RWPE2 (cell line): ENCODE measurements around the gene GAS7.

ENCODE experiments used
- ATAC-seq: fragments of 200-7000 bp; cut with Tn5 transposase; 3 replicates; pipeline ENCODE4 v1.9.1; 2021; ENCODE audit warnings: low read depth
- DNase-seq: peaks from one replicate; pipeline ENCODE4 v3.0.0-alpha.2; 2020; ENCODE audit warnings: low spot score
- H3K27ac ChIP-seq: fragments of 450-650 bp; 2 replicates; pipeline ENCODE4 v1.5.1; 2017; ENCODE audit warnings: mild to moderate bottlenecking; ENCODE audit not compliant: poor library complexity, severe bottlenecking
- H3K27me3 ChIP-seq: fragments of 250-450 bp; sonication (Bioruptor Pico); 2 replicates; pipeline ENCODE4 v1.5.1; 2021; ENCODE audit warnings: mild to moderate bottlenecking, moderate library complexity; ENCODE audit not compliant: insufficient read depth, poor library complexity, severe bottlenecking
- H3K36me3 ChIP-seq: fragments of 250-450 bp; sonication (Bioruptor Pico); 2 replicates; pipeline ENCODE4 v1.5.1; 2020; ENCODE audit warnings: low read depth, mild to moderate bottlenecking, moderate library complexity
- H3K4me1 ChIP-seq: fragments of 250-450 bp; sonication (Bioruptor Pico); 2 replicates; pipeline ENCODE4 v1.5.1; 2021; ENCODE audit warnings: mild to moderate bottlenecking, moderate library complexity; ENCODE audit not compliant: insufficient read depth, poor library complexity, severe bottlenecking
- H3K4me3 ChIP-seq: fragments of 250-450 bp; sonication (Bioruptor Pico); 2 replicates; pipeline ENCODE4 v1.5.1; 2021; ENCODE audit warnings: mild to moderate bottlenecking, moderate library complexity; ENCODE audit not compliant: severe bottlenecking
- H3K9me3 ChIP-seq: fragments of 250-450 bp; sonication (Bioruptor Pico); 2 replicates; pipeline ENCODE4 v1.5.1; 2021; ENCODE audit warnings: mild to moderate bottlenecking, moderate library complexity; ENCODE audit not compliant: severe bottlenecking
- CTCF ChIP-seq: fragments of 450-650 bp; IDR thresholded peaks from one replicate; pipeline ENCODE4 v1.5.1; 2017; ENCODE audit warnings: mild to moderate bottlenecking, moderate library complexity; ENCODE audit not compliant: poor library complexity, severe bottlenecking

The GAS7 gene

GRCh38 chr17:10032118-10032852 lies 166.1 kb downstream of the GAS7 start:
- DNase-seq (no peak), ATAC-seq (no peak)
- H3K36me3 ChIP-seq = no peaks in the 10 kb centered on the region
- H3K9me3 ChIP-seq = no peaks in the 10 kb centered on the region
- no peak for TF ChIP-seq CTCF
- no peak overlapping the region for H3K27ac ChIP-seq
- no peaks in the 10 kb centered on the region for H3K4me1 ChIP-seq
- no peak overlapping the region for H3K4me3 ChIP-seq
- no peaks in the 10 kb centered on the region for H3K27me3 ChIP-seq

- DNase-seq (no peak), ATAC-seq (no peak)
- Histone ChIP-seq H3K4me3 (no peak overlapping the region), H3K4me1 (no peaks in the 10 kb centered on the region), H3K27ac (no peak overlapping the region), H3K9me3 (no peaks in the 10 kb centered on the region), H3K27me3 (no peaks in the 10 kb centered on the region), H3K36me3 (no peaks in the 10 kb centered on the region)
- TF ChIP-seq CTCF = no peak
Measured at GRCh38 chr17:10031606-10032005, 166.8 kb downstream of the GAS7 start.

- Histone ChIP-seq H3K4me1 (no peaks in the 10 kb centered on the region), H3K27me3 (no peaks in the 10 kb centered on the region), H3K36me3 (no peaks in the 10 kb centered on the region), H3K27ac (no peak overlapping the region), H3K4me3 (no peak overlapping the region), H3K9me3 (no peaks in the 10 kb centered on the region)
- DNase-seq (no peak), ATAC-seq (no peak)
- no peak for TF ChIP-seq CTCF
Measured at GRCh38 chr17:10031127-10031526, 167.3 kb downstream of the GAS7 start.

GRCh38 chr17:10029129-10029528 lies 169.3 kb downstream of the GAS7 start:
- ATAC-seq = no peak
- Histone ChIP-seq H3K9me3 (no peaks in the 10 kb centered on the region), H3K36me3 (no peaks in the 10 kb centered on the region)

More at GRCh38 chr17:10029129-10029528, 169.3 kb downstream of the GAS7 start:
- DNase-seq = no peak
- no peaks in the 10 kb centered on the region for H3K27me3 ChIP-seq
- no peak overlapping the region for H3K4me3 ChIP-seq
- H3K4me1 ChIP-seq = no peaks in the 10 kb centered on the region
- no peak for TF ChIP-seq CTCF
- no peak overlapping the region for H3K27ac ChIP-seq
